Measurements from ENCODE around the gene NOCT. TPM values are rescaled to one million over a fixed set of nuclear protein-coding genes. Genes with fewer than 3 reads are reported as not detected.

NOCT gene
- total RNA-seq, 1 donor from 2014 or later: 6.9 TPM

DNA sequence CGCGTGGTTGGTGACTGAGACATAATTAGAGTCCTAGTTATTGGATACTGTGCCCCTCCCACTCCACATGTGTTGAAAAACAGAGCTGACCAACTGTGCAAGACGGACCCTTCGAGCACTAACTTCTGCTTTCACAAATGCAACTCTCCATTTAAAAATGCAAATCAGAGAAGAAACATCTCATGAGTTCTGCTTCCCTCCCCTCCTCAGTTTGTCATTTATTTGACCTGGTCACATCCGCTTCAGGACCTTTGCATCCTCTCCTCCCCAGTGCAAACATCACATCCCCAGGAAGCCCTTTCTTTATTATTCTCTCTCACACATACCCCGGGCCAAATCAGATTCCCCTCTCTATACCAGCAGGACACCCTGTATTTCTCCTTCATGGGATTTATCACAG lies 38.1 kb upstream of the NOCT start:
- peaks cover 3% of the 10 kb centered on the region for H3K9me3 Mint-ChIP-seq
- peaks cover 33% of the 10 kb centered on the region for H3K4me1 Mint-ChIP-seq
- H3K4me3 Mint-ChIP-seq: no peak overlapping the region
- TF ChIP-seq, protein P1, sequence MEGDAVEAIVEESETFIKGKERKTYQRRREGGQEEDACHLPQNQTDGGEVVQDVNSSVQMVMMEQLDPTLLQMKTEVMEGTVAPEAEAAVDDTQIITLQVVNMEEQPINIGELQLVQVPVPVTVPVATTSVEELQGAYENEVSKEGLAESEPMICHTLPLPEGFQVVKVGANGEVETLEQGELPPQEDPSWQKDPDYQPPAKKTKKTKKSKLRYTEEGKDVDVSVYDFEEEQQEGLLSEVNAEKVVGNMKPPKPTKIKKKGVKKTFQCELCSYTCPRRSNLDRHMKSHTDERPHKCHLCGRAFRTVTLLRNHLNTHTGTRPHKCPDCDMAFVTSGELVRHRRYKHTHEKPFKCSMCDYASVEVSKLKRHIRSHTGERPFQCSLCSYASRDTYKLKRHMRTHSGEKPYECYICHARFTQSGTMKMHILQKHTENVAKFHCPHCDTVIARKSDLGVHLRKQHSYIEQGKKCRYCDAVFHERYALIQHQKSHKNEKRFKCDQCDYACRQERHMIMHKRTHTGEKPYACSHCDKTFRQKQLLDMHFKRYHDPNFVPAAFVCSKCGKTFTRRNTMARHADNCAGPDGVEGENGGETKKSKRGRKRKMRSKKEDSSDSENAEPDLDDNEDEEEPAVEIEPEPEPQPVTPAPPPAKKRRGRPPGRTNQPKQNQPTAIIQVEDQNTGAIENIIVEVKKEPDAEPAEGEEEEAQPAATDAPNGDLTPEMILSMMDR (IDR thresholded peaks at IDR 0.05; ENCODE audit: unreplicated experiment): no peak
- H3K27ac Mint-ChIP-seq: no peak overlapping the region
- no peaks in the 10 kb centered on the region for H3K27me3 Mint-ChIP-seq (ENCODE audit: low read depth)
- no peak for DNase-seq (ENCODE audit: low spot score in 2 of 2, unreplicated experiment in 2 of 2)
- H3K36me3 Mint-ChIP-seq: no peaks in the 10 kb centered on the region

DNA sequence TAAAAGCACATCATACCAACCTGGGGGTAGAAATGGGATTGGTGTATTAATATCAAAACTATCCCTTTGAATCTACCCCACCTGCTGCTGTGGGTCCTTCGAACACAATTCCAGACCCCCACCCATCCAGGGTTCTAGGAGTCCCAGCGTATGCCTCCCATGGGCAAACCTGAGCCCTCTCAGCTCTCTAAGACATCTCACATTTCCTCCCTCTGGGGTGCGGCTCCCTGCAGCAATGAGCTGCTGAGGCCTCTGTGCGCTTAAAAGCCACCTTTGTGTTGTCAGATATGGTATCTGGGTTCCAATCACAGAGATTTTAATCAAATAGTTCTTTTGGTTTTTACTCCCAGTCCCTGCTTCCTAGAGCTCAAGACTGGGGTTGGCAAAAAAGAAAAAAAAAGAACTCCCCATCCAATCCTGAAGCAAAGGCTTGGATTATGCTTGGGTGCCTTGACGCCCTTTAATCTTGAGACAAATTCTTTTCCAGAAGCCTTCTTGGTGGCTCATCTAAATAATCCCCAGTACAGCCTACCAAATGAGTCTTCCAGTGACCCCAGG lies 37.5 kb upstream of the NOCT start:
- Mint-ChIP-seq H3K27me3 (ENCODE audit: low read depth) (no peaks in the 10 kb centered on the region), H3K4me3 (no peak overlapping the region), H3K9me3 (peaks cover 3% of the 10 kb centered on the region), H3K27ac (peak overlapping the region; percentile 31), H3K36me3 (no peaks in the 10 kb centered on the region), H3K4me1 (peaks cover 31% of the 10 kb centered on the region)
- TF ChIP-seq, protein P1 (IDR thresholded peaks at IDR 0.05; ENCODE audit: unreplicated experiment): no peak
- DNase-seq (ENCODE audit: low spot score in 2 of 2, unreplicated experiment in 2 of 2): no peak

DNA sequence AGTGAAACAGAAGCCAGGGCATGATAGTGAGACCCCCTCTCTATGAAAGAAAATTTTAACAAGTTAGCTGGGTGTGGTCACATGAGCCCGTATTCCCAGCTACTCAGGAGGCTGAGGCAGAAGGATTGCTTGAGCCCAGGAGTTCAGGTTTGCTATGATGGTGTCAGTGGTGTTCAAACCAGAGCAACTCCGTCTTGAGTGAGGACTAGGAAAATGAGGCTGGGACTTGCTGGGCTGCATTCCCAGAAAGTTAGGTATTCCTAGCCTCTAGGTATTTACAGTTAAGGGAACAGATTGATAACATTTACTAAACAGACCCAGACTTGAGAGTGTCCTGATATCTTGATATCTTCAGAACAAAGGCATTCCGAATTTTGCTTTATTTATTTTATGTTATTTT lies 37.0 kb upstream of the NOCT start:
- TF ChIP-seq, protein P1 (IDR thresholded peaks at IDR 0.05; ENCODE audit: unreplicated experiment): no peak
- Mint-ChIP-seq H3K36me3 (no peaks in the 10 kb centered on the region), H3K4me3 (no peak overlapping the region), H3K27ac (peak overlapping the region; percentile 31), H3K4me1 (peaks cover 26% of the 10 kb centered on the region), H3K27me3 (ENCODE audit: low read depth) (no peaks in the 10 kb centered on the region), H3K9me3 (peaks cover 3% of the 10 kb centered on the region)
- DNase-seq (ENCODE audit: low spot score in 2 of 2, unreplicated experiment in 2 of 2): no peak

DNA sequence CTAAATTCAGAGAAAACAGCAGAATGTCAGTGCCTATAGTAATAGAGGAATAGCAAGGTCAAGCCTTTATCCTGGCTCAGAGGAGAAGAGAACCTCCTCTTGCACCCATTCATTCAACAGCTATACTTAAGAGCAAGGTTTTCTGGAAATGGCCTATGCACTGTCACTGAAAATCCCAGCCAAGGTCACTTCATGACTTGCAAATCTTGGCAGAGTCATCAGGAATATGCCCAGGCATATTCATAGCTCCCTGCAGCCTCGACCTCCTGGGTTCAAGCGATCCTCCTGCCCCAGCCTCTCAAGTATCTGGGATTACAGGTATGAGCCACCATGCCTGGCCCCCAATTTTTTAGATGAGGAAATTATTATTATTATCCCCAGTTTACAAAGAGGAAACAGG lies 35.8 kb upstream of the NOCT start:
- no peak for DNase-seq (ENCODE audit: low spot score in 2 of 2, unreplicated experiment in 2 of 2)
- no peak overlapping the region for H3K4me3 Mint-ChIP-seq
- peaks cover 17% of the 10 kb centered on the region for H3K4me1 Mint-ChIP-seq
- peaks cover 3% of the 10 kb centered on the region for H3K9me3 Mint-ChIP-seq
- H3K36me3 Mint-ChIP-seq: no peaks in the 10 kb centered on the region
- no peak overlapping the region for H3K27ac Mint-ChIP-seq
- TF ChIP-seq, protein P1 (IDR thresholded peaks at IDR 0.05; ENCODE audit: unreplicated experiment): no peak
- H3K27me3 Mint-ChIP-seq (ENCODE audit: low read depth): no peaks in the 10 kb centered on the region

DNA sequence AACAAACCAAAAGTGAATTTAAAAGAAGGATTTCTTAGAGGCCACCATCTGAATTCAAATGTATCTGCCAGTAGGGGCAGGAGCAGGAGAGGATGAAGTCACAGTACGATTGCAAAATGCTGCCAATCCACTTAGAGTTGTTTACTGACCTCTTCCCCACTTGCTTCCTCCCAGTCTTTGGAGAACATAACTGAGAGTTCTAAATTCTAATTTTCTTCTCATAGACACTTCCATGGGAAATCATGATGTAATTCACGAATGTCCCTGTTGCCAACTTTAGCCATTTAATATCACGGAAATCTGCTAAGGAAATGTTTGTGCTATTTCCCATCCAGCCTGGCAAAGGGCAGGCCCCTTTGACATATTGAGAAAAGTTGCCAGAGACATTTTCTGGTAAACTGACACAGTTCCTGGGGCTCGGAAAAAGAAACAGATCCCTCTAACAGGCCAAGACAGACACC lies 33.6 kb upstream of the NOCT start:
- Mint-ChIP-seq H3K36me3 (peaks cover 3% of the 10 kb centered on the region), H3K27me3 (ENCODE audit: low read depth) (no peaks in the 10 kb centered on the region), H3K9me3 (peaks cover 8% of the 10 kb centered on the region), H3K4me1 (peaks cover 17% of the 10 kb centered on the region), H3K27ac (peak overlapping the region; percentile 47), H3K4me3 (no peak overlapping the region)
- DNase-seq (ENCODE audit: low spot score in 2 of 2, unreplicated experiment in 2 of 2): no peak
- TF ChIP-seq, protein P1 (IDR thresholded peaks at IDR 0.05; ENCODE audit: unreplicated experiment): no peak

DNA sequence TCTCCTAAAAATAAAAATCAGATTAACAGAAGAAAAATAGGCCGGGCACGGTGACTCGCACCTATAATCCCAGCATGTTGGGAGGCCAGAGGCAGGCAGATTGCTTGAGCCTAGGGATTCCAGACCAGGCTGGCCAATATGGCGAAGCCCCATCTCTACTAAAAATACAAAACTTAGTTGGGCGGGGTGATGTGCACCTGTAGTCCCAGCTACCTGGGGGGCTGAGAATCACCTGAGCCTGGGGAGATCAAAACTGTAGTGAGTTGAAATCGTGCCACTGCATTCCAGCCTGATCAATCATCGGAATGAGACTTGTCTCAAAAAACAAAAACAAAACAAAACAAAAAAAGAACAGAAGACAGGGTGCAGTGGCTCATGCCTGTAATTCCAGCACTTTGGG lies 32.8 kb upstream of the NOCT start:
- Mint-ChIP-seq H3K27ac (no peak overlapping the region), H3K27me3 (ENCODE audit: low read depth) (no peaks in the 10 kb centered on the region), H3K4me1 (peaks cover 13% of the 10 kb centered on the region), H3K36me3 (peaks cover 3% of the 10 kb centered on the region), H3K9me3 (peaks cover 8% of the 10 kb centered on the region), H3K4me3 (no peak overlapping the region)
- no peak for DNase-seq (ENCODE audit: low spot score in 2 of 2, unreplicated experiment in 2 of 2)
- TF ChIP-seq, protein P1 (IDR thresholded peaks at IDR 0.05; ENCODE audit: unreplicated experiment): no peak

Measured in mesothelial cell of epicardium (in vitro differentiated cells).